Measurements from ENCODE around the gene MKNK2.

Gene MKNK2

GRCh38 chr19:2057484-2058469, 6.7 kb upstream of the MKNK2 start:
- DNase-seq (ENCODE audit: low read depth) = no peak

GRCh38 chr19:2056837-2057192, 5.8 kb upstream of the MKNK2 start:
- no peak for DNase-seq (ENCODE audit: low read depth)

- peak; percentile 90 for DNase-seq (ENCODE audit: low read depth)
Observed at GRCh38 chr19:2055931-2056836, 5.1 kb upstream of the MKNK2 start.

- DNase-seq (ENCODE audit: low read depth) = no peak
Observed at GRCh38 chr19:2054763-2055162, 3.7 kb upstream of the MKNK2 start.

GRCh38 chr19:2053601-2054389, 2.8 kb upstream of the MKNK2 start:
- no peak for DNase-seq (ENCODE audit: low read depth)

- no peak for DNase-seq (ENCODE audit: low read depth)
Observed at GRCh38 chr19:2051773-2052704, 995 bp upstream of the MKNK2 start.

- DNase-seq (ENCODE audit: low read depth) = no peak
Observed at GRCh38 chr19:2050349-2050990, 574 bp downstream of the MKNK2 start.

- DNase-seq (ENCODE audit: low read depth) = peak; percentile 74
Observed at GRCh38 chr19:2049741-2050348, 1.2 kb downstream of the MKNK2 start.

GRCh38 chr19:2048959-2049740, 1.9 kb downstream of the MKNK2 start:
- DNase-seq (ENCODE audit: low read depth) = peak; percentile 29

- no peak for DNase-seq (ENCODE audit: low read depth)
Observed at GRCh38 chr19:2048104-2048958, 2.7 kb downstream of the MKNK2 start.

- DNase-seq (ENCODE audit: low read depth) = no peak
Observed at GRCh38 chr19:2047449-2048103, 3.5 kb downstream of the MKNK2 start.

- no peak for DNase-seq (ENCODE audit: low read depth)
Observed at GRCh38 chr19:2047076-2047448, 4.0 kb downstream of the MKNK2 start.

GRCh38 chr19:2046046-2046907, 4.8 kb downstream of the MKNK2 start:
- DNase-seq (ENCODE audit: low read depth) = no peak

- no peak for DNase-seq (ENCODE audit: low read depth)
Observed at GRCh38 chr19:2045501-2046045, 5.5 kb downstream of the MKNK2 start.

GRCh38 chr19:2044709-2045500, 6.1 kb downstream of the MKNK2 start:
- no peak for DNase-seq (ENCODE audit: low read depth)
